ENCODE results near the gene GPATCH1. TPM values are rescaled to one million over a fixed set of nuclear protein-coding genes. Genes with fewer than 3 reads are reported as not detected.

Gene GPATCH1, protein sequence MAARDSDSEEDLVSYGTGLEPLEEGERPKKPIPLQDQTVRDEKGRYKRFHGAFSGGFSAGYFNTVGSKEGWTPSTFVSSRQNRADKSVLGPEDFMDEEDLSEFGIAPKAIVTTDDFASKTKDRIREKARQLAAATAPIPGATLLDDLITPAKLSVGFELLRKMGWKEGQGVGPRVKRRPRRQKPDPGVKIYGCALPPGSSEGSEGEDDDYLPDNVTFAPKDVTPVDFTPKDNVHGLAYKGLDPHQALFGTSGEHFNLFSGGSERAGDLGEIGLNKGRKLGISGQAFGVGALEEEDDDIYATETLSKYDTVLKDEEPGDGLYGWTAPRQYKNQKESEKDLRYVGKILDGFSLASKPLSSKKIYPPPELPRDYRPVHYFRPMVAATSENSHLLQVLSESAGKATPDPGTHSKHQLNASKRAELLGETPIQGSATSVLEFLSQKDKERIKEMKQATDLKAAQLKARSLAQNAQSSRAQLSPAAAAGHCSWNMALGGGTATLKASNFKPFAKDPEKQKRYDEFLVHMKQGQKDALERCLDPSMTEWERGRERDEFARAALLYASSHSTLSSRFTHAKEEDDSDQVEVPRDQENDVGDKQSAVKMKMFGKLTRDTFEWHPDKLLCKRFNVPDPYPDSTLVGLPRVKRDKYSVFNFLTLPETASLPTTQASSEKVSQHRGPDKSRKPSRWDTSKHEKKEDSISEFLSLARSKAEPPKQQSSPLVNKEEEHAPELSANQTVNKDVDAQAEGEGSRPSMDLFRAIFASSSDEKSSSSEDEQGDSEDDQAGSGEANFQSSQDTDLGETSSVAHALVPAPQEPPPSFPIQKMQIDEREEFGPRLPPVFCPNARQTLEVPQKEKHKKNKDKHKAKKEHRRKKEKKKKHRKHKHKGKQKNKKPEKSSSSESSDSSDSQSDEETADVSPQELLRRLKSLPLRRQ
- 1 to 10 TPM; 4.1 to 5.2 TPM for total RNA-seq
- polyA plus RNA-seq, result 1 to 10 TPM; 2.5 to 3.1 TPM

DNA sequence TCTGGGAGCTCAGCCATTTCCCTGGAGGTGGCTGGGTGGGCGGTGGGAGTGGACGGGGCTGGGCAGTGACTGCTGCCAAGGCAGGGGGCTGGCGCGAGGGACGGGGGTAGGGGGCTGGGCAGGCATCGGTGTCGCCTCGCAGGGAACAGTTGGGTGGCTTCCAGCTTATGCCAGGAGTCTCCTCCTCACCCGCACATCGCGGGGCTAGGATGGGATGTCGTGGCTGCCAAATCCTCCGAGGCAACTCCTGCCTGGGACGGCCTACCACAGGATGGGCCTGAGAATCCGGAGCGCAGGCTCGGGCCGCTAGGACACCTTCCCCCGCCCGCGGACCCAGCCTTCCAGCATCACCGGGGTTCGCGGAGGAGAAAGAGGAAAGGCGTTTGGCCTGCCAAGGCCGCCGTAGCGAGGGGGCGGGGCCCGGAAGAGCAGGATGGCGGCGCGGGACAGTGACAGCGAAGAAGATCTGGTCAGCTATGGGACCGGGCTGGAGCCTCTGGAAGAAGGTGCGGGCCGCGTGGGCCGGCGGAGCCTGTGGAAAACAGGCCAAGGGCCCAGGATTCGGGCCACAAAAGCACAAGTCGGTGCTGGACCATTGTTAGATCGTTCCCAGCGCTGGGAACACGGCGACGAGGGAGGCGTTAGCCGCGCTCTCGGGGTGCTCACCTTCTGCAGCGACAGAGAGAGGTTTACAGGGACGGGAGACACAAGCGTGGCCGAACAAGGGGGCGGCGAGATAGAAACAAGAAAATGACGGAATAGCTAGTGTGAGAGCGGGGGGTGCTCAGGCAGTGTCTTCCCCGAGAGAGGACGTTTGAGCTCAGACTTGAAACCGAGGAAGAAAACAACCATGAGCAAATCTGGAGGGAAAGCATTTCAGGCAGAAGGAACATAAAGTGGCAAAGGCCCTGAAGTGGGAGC, at the start of gene GPATCH1:
Gene GPATCH1, plus strand, starts transcription at position 421 of the 921 bp plus-strand sequence. Its CDS starts 13 bp downstream, at position 434.
- Histone ChIP-seq H3K9ac (ENCODE audit: low read depth in 1 of 2, low read length in 2 of 2) (peak within 1 kb of the TSS; percentile 67 to 68), H3K27me3 (ENCODE audit: control insufficient read depth in 4 of 4, insufficient read depth in 4 of 4, low read length in 3 of 4) (no peaks in the 10 kb centered on the region), H3K4me3 (ENCODE audit: low read depth in 1 of 3, low read length in 3 of 3) (peak within 1 kb of the TSS; percentile 70 to 95 (median 73)), H3K9me3 (ENCODE audit: control insufficient read depth in 4 of 4, low read length in 3 of 4) (no peaks in the 10 kb centered on the region), H3K4me1 (ENCODE audit: control insufficient read depth in 4 of 4, insufficient read depth in 4 of 4, low read length in 3 of 4) (peaks cover 0 to 16% (median 14%) of the 10 kb centered on the region in 4 donors), H3K27ac (ENCODE audit: low read depth in 1 of 2, low read length in 2 of 2) (peak within 1 kb of the TSS; percentile 10 to 19), H3K36me3 (ENCODE audit: control insufficient read depth in 4 of 4, insufficient read depth in 3 of 4, low read depth in 1 of 4, low read length in 3 of 4) (no peaks in the 10 kb centered on the region)
- DNase-seq (ENCODE audit: low spot score), result peak; percentile 92
- under 1% methylated on average over 62 of the region's 62 CpGs for WGBS
- TF ChIP-seq JUND (IDR thresholded peaks at IDR 0.05), result no peak
- TF ChIP-seq YY1 (IDR thresholded peaks at IDR 0.05), result peak; percentile 97
- TF ChIP-seq HNF4G (IDR thresholded peaks at IDR 0.05), result no peak
- TF ChIP-seq, protein P1, sequence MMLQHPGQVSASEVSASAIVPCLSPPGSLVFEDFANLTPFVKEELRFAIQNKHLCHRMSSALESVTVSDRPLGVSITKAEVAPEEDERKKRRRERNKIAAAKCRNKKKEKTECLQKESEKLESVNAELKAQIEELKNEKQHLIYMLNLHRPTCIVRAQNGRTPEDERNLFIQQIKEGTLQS (IDR thresholded peaks at IDR 0.05), result no peak
- TF ChIP-seq SP1 (IDR thresholded peaks at IDR 0.05), result peak; percentile 67
- no peak for TF ChIP-seq FOXA1 (IDR thresholded peaks at IDR 0.05)
- TF ChIP-seq, protein P2, sequence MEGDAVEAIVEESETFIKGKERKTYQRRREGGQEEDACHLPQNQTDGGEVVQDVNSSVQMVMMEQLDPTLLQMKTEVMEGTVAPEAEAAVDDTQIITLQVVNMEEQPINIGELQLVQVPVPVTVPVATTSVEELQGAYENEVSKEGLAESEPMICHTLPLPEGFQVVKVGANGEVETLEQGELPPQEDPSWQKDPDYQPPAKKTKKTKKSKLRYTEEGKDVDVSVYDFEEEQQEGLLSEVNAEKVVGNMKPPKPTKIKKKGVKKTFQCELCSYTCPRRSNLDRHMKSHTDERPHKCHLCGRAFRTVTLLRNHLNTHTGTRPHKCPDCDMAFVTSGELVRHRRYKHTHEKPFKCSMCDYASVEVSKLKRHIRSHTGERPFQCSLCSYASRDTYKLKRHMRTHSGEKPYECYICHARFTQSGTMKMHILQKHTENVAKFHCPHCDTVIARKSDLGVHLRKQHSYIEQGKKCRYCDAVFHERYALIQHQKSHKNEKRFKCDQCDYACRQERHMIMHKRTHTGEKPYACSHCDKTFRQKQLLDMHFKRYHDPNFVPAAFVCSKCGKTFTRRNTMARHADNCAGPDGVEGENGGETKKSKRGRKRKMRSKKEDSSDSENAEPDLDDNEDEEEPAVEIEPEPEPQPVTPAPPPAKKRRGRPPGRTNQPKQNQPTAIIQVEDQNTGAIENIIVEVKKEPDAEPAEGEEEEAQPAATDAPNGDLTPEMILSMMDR (IDR thresholded peaks at IDR 0.05; ENCODE audit: low read depth, low read length, missing input control), result peak; percentile 2
- TF ChIP-seq, protein P3, sequence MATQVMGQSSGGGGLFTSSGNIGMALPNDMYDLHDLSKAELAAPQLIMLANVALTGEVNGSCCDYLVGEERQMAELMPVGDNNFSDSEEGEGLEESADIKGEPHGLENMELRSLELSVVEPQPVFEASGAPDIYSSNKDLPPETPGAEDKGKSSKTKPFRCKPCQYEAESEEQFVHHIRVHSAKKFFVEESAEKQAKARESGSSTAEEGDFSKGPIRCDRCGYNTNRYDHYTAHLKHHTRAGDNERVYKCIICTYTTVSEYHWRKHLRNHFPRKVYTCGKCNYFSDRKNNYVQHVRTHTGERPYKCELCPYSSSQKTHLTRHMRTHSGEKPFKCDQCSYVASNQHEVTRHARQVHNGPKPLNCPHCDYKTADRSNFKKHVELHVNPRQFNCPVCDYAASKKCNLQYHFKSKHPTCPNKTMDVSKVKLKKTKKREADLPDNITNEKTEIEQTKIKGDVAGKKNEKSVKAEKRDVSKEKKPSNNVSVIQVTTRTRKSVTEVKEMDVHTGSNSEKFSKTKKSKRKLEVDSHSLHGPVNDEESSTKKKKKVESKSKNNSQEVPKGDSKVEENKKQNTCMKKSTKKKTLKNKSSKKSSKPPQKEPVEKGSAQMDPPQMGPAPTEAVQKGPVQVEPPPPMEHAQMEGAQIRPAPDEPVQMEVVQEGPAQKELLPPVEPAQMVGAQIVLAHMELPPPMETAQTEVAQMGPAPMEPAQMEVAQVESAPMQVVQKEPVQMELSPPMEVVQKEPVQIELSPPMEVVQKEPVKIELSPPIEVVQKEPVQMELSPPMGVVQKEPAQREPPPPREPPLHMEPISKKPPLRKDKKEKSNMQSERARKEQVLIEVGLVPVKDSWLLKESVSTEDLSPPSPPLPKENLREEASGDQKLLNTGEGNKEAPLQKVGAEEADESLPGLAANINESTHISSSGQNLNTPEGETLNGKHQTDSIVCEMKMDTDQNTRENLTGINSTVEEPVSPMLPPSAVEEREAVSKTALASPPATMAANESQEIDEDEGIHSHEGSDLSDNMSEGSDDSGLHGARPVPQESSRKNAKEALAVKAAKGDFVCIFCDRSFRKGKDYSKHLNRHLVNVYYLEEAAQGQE (IDR thresholded peaks at IDR 0.05), result peak; percentile 20
- peak; percentile 52 to 58 for TF ChIP-seq RXRA (IDR thresholded peaks at IDR 0.05)
- TF ChIP-seq, protein P4, sequence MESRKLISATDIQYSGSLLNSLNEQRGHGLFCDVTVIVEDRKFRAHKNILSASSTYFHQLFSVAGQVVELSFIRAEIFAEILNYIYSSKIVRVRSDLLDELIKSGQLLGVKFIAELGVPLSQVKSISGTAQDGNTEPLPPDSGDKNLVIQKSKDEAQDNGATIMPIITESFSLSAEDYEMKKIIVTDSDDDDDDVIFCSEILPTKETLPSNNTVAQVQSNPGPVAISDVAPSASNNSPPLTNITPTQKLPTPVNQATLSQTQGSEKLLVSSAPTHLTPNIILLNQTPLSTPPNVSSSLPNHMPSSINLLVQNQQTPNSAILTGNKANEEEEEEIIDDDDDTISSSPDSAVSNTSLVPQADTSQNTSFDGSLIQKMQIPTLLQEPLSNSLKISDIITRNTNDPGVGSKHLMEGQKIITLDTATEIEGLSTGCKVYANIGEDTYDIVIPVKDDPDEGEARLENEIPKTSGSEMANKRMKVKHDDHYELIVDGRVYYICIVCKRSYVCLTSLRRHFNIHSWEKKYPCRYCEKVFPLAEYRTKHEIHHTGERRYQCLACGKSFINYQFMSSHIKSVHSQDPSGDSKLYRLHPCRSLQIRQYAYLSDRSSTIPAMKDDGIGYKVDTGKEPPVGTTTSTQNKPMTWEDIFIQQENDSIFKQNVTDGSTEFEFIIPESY (IDR thresholded peaks at IDR 0.05), result peak; percentile 88
- no peak for TF ChIP-seq TAF1 (conservative IDR thresholded peaks at IDR 0.05)
- peak; percentile 61 to 70 for TF ChIP-seq RAD21 (IDR thresholded peaks at IDR 0.05)
- TF ChIP-seq EGR1 (IDR thresholded peaks at IDR 0.05; ENCODE audit: low read depth in 2 of 2), result peak; percentile 39 to 63
- TF ChIP-seq HNF4A (conservative IDR thresholded peaks at IDR 0.05), result peak in 1 of 2 donors; percentile 44
- TF ChIP-seq, protein P5, sequence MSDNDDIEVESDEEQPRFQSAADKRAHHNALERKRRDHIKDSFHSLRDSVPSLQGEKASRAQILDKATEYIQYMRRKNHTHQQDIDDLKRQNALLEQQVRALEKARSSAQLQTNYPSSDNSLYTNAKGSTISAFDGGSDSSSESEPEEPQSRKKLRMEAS (IDR thresholded peaks at IDR 0.05), result peak; percentile 73
- no peak for TF ChIP-seq NR2F2 (IDR thresholded peaks at IDR 0.05)
- TF ChIP-seq GABPA (IDR thresholded peaks at IDR 0.05 in 1 of 2, conservative IDR thresholded peaks at IDR 0.05 in 1 of 2), result peak in 1 of 2 donors; percentile 76
- no peak for TF ChIP-seq FOXA2 (IDR thresholded peaks at IDR 0.05)
